Measurements from ENCODE around the gene UXS1. TPM values are rescaled to one million over a fixed set of nuclear protein-coding genes. Genes with fewer than 3 reads are reported as not detected.

Gene UXS1
- total and polyA plus RNA-seq, 2 of the 8 experiments (the other 6 are each of a cell fraction or from before 2014, with no cell fraction given) = 44.5 to 63.4 TPM

DNA sequence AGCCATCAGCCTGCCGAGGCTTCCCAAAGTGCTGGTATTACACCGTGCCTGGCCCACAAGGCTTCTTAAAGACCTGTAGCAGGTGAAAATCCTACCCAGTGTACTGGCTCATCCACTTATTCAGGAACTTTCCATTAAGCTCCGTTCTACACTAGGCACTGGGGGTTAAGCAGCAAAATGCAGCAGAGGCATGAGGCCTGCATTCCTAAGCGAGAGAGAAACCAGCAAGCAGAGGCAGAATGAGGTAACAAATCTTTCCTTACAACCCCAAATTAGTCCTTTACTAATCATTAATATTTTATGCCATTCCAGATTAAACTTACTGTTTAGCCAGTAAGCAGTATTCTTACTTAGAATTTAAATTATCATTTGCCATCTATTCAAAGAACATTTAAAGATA lies 32.8 kb downstream of the UXS1 start (continued):
- TF ChIP-seq RAD21 (IDR thresholded peaks at IDR 0.05 in 1 of 2, conservative IDR thresholded peaks at IDR 0.05 in 1 of 2; ENCODE audit: low read depth in 2 of 2, low read length in 2 of 2) (no peak), SP4 (IDR thresholded peaks at IDR 0.05; ENCODE audit: low read length) (no peak)

All from H1 (cell line).